ENCODE results near the gene ADAMTS2. TPM values are rescaled to one million over a fixed set of nuclear protein-coding genes. Genes with fewer than 3 reads are reported as not detected.

Gene ADAMTS2
- total and polyA plus RNA-seq, 2 experiments from 2014 or later, result 1.6 to 8.1 TPM

DNA sequence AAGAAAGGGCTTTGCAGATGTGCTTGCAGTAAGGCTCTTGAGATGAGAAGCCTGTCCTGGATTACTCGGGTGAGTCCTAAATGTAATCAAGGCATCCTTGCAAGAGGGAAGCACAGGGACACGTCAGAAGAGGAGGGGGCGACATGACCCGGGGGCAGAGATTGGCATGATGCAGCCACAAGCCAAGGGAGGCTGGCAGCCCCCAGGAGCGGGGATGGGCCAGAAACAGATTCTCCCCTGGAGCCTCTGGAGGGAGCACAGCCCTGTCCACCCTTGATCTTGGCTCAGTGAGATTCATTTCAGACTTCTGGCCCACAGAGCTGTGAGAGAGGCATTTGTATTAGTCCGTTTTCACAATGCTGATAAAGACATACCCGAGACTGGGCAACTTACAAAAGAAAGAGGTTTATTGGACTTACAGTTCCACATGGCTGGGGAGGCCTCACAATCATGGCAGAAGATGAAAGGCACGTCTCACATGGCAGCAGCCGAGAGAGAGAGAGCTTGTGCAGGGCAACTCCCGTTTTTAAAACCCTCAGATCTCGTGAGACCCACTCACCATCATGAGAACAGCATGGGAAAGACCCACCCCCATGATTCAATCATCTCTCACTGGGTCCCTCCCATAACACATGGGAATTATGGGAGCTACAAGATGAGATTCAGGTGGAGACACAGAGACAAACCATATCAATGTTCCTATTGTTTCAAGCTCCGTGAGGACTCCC, 76.1 kb downstream of the ADAMTS2 start:
- no peak for TF ChIP-seq EZH2 (IDR thresholded peaks at IDR 0.05; ENCODE audit: low read depth, unreplicated experiment)
- Mint-ChIP-seq H3K4me1 (peaks cover 9% of the 10 kb centered on the region), H3K9me3 (no peaks in the 10 kb centered on the region)

DNA sequence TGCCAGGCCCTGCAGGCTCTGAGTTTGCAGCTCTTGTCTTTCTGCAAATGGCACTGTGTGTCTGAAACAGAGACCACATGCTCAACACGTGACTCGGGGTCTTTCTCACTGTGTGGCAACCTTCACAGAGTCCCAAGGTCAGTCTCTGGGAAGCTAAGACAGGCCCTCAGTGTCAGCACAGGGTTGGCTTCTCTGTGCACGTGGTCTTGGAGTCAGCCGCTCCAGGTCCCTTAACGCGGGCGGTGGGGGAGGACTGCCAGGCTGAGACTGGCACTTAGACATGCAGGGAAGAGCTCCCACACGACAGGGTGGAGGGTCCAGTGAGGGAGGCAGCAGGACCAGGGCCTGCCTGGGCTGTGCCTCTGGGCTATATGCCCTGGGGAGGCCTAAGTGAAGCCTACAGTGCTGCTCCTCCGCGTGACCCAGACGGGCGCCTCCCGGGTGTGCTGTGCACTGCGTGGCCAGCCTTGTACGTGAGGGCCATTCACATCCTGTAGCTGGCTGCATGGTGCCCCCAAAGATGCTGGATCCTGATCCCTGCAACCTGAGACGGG, 76.8 kb downstream of the ADAMTS2 start:
- H3K4me1 Mint-ChIP-seq, result peaks cover 9% of the 10 kb centered on the region
- ATAC-seq, result no peak
- no peaks in the 10 kb centered on the region for H4K20me1 ChIP-seq (replicated peaks; ENCODE audit: insufficient read depth)
- H3K27ac ChIP-seq (ENCODE audit: low read depth), result no peak overlapping the region
- no peak overlapping the region for H3K27ac Mint-ChIP-seq
- no peaks in the 10 kb centered on the region for H3K9me3 Mint-ChIP-seq
- no peaks in the 10 kb centered on the region for H3K36me3 ChIP-seq (ENCODE audit: insufficient read depth)
- H3K9me2 ChIP-seq (ENCODE audit: insufficient read depth), result no peaks in the 10 kb centered on the region
- no peak overlapping the region for H3K4me3 Mint-ChIP-seq
- no peaks in the 10 kb centered on the region for H3K4me1 ChIP-seq (ENCODE audit: insufficient read depth)
- no peak overlapping the region for H3K4me3 ChIP-seq
- peaks cover 11% of the 10 kb centered on the region for H3K27me3 Mint-ChIP-seq (ENCODE audit: insufficient read depth, low read depth, poor library complexity)
- no peaks in the 10 kb centered on the region for H3K79me2 ChIP-seq (replicated peaks; ENCODE audit: insufficient read depth)
- no peaks in the 10 kb centered on the region for H3K27me3 ChIP-seq (ENCODE audit: insufficient read depth)
- no peaks in the 10 kb centered on the region; the same call in 2 of the 3 replicates for H3K36me3 Mint-ChIP-seq (ENCODE audit: low read depth)
- H3K4me2 ChIP-seq, result no peak overlapping the region
- no peak for DNase-seq (ENCODE audit: low spot score)
- no peak overlapping the region for H2AFZ ChIP-seq
- H3F3A ChIP-seq (replicated peaks; ENCODE audit: low read depth), result no peaks in the 10 kb centered on the region
- TF ChIP-seq, protein P1, sequence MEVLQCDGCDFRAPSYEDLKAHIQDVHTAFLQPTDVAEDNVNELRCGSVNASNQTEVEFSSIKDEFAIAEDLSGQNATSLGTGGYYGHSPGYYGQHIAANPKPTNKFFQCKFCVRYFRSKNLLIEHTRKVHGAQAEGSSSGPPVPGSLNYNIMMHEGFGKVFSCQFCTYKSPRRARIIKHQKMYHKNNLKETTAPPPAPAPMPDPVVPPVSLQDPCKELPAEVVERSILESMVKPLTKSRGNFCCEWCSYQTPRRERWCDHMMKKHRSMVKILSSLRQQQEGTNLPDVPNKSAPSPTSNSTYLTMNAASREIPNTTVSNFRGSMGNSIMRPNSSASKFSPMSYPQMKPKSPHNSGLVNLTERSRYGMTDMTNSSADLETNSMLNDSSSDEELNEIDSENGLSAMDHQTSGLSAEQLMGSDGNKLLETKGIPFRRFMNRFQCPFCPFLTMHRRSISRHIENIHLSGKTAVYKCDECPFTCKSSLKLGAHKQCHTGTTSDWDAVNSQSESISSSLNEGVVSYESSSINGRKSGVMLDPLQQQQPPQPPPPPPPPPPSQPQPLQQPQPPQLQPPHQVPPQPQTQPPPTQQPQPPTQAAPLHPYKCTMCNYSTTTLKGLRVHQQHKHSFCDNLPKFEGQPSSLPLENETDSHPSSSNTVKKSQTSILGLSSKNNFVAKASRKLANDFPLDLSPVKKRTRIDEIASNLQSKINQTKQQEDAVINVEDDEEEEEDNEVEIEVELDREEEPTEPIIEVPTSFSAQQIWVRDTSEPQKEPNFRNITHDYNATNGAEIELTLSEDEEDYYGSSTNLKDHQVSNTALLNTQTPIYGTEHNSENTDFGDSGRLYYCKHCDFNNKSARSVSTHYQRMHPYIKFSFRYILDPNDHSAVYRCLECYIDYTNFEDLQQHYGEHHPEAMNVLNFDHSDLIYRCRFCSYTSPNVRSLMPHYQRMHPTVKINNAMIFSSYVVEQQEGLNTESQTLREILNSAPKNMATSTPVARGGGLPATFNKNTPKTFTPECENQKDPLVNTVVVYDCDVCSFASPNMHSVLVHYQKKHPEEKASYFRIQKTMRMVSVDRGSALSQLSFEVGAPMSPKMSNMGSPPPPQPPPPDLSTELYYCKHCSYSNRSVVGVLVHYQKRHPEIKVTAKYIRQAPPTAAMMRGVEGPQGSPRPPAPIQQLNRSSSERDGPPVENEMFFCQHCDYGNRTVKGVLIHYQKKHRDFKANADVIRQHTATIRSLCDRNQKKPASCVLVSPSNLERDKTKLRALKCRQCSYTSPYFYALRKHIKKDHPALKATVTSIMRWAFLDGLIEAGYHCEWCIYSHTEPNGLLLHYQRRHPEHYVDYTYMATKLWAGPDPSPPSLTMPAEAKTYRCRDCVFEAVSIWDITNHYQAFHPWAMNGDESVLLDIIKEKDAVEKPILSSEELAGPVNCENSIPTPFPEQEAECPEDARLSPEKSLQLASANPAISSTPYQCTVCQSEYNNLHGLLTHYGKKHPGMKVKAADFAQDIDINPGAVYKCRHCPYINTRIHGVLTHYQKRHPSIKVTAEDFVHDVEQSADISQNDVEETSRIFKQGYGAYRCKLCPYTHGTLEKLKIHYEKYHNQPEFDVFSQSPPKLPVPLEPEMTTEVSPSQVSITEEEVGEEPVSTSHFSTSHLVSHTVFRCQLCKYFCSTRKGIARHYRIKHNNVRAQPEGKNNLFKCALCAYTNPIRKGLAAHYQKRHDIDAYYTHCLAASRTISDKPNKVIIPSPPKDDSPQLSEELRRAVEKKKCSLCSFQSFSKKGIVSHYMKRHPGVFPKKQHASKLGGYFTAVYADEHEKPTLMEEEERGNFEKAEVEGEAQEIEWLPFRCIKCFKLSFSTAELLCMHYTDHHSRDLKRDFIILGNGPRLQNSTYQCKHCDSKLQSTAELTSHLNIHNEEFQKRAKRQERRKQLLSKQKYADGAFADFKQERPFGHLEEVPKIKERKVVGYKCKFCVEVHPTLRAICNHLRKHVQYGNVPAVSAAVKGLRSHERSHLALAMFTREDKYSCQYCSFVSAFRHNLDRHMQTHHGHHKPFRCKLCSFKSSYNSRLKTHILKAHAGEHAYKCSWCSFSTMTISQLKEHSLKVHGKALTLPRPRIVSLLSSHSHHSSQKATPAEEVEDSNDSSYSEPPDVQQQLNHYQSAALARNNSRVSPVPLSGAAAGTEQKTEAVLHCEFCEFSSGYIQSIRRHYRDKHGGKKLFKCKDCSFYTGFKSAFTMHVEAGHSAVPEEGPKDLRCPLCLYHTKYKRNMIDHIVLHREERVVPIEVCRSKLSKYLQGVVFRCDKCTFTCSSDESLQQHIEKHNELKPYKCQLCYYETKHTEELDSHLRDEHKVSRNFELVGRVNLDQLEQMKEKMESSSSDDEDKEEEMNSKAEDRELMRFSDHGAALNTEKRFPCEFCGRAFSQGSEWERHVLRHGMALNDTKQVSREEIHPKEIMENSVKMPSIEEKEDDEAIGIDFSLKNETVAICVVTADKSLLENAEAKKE (CRISPR knock-in tag; IDR thresholded peaks at IDR 0.05), result no peak
- TF ChIP-seq, protein P2, sequence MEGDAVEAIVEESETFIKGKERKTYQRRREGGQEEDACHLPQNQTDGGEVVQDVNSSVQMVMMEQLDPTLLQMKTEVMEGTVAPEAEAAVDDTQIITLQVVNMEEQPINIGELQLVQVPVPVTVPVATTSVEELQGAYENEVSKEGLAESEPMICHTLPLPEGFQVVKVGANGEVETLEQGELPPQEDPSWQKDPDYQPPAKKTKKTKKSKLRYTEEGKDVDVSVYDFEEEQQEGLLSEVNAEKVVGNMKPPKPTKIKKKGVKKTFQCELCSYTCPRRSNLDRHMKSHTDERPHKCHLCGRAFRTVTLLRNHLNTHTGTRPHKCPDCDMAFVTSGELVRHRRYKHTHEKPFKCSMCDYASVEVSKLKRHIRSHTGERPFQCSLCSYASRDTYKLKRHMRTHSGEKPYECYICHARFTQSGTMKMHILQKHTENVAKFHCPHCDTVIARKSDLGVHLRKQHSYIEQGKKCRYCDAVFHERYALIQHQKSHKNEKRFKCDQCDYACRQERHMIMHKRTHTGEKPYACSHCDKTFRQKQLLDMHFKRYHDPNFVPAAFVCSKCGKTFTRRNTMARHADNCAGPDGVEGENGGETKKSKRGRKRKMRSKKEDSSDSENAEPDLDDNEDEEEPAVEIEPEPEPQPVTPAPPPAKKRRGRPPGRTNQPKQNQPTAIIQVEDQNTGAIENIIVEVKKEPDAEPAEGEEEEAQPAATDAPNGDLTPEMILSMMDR (conservative IDR thresholded peaks at IDR 0.05; ENCODE audit: low read depth in 2 of 2), result no peak
- TF ChIP-seq ZNF114 (CRISPR knock-in tag; IDR thresholded peaks at IDR 0.05) (no peak), EZH2 (IDR thresholded peaks at IDR 0.05; ENCODE audit: low read depth, unreplicated experiment) (no peak), ZNF331 (CRISPR knock-in tag; IDR thresholded peaks at IDR 0.05; ENCODE audit: low read depth) (no peak), EZH2phosphoT487 (IDR thresholded peaks at IDR 0.05; ENCODE audit: unreplicated experiment) (no peak), NANOG (IDR thresholded peaks at IDR 0.05; ENCODE audit: borderline replicate concordance) (no peak), POLR2AphosphoS5 (IDR thresholded peaks at IDR 0.05; ENCODE audit: low read depth) (no peak)
- TF ChIP-seq, protein P3, sequence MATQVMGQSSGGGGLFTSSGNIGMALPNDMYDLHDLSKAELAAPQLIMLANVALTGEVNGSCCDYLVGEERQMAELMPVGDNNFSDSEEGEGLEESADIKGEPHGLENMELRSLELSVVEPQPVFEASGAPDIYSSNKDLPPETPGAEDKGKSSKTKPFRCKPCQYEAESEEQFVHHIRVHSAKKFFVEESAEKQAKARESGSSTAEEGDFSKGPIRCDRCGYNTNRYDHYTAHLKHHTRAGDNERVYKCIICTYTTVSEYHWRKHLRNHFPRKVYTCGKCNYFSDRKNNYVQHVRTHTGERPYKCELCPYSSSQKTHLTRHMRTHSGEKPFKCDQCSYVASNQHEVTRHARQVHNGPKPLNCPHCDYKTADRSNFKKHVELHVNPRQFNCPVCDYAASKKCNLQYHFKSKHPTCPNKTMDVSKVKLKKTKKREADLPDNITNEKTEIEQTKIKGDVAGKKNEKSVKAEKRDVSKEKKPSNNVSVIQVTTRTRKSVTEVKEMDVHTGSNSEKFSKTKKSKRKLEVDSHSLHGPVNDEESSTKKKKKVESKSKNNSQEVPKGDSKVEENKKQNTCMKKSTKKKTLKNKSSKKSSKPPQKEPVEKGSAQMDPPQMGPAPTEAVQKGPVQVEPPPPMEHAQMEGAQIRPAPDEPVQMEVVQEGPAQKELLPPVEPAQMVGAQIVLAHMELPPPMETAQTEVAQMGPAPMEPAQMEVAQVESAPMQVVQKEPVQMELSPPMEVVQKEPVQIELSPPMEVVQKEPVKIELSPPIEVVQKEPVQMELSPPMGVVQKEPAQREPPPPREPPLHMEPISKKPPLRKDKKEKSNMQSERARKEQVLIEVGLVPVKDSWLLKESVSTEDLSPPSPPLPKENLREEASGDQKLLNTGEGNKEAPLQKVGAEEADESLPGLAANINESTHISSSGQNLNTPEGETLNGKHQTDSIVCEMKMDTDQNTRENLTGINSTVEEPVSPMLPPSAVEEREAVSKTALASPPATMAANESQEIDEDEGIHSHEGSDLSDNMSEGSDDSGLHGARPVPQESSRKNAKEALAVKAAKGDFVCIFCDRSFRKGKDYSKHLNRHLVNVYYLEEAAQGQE (IDR thresholded peaks at IDR 0.05; ENCODE audit: unreplicated experiment), result no peak

More for the DNA sequence above, 76.1 kb downstream of the ADAMTS2 start:
- no peaks in the 10 kb centered on the region for H3K4me1 ChIP-seq (ENCODE audit: insufficient read depth)
- no peaks in the 10 kb centered on the region for H3F3A ChIP-seq (replicated peaks; ENCODE audit: low read depth)
- Mint-ChIP-seq H3K4me3 (no peak overlapping the region), H3K36me3 (ENCODE audit: low read depth) (no peaks in the 10 kb centered on the region; the same call in 2 of the 3 replicates), H3K27me3 (ENCODE audit: insufficient read depth, low read depth, poor library complexity) (peaks cover 11% of the 10 kb centered on the region), H3K27ac (no peak overlapping the region)
- no peaks in the 10 kb centered on the region for H3K79me2 ChIP-seq (replicated peaks; ENCODE audit: insufficient read depth)
- H3K4me3 ChIP-seq, result no peak overlapping the region
- H3K27ac ChIP-seq (ENCODE audit: low read depth), result no peak overlapping the region
- H2AFZ ChIP-seq, result no peak overlapping the region
- H3K9me2 ChIP-seq (ENCODE audit: insufficient read depth), result no peaks in the 10 kb centered on the region
- no peaks in the 10 kb centered on the region for H3K36me3 ChIP-seq (ENCODE audit: insufficient read depth)
- no peak for ATAC-seq
- no peak for DNase-seq (ENCODE audit: low spot score)
- H3K4me2 ChIP-seq, result no peak overlapping the region
- no peaks in the 10 kb centered on the region for H3K27me3 ChIP-seq (ENCODE audit: insufficient read depth)
- H4K20me1 ChIP-seq (replicated peaks; ENCODE audit: insufficient read depth), result no peaks in the 10 kb centered on the region

Measured in GM23338 (cell line).